HG03095 (cell line): ENCODE data around the gene BRD8.

Experiments
- ATAC-seq: cut with Tn5 transposase; IDR thresholded peaks from one replicate; pipeline ENCODE4 v1.9.1; 2021; ENCODE audit warnings: moderate library complexity; ENCODE audit not compliant: unreplicated experiment

The BRD8 gene

DNA sequence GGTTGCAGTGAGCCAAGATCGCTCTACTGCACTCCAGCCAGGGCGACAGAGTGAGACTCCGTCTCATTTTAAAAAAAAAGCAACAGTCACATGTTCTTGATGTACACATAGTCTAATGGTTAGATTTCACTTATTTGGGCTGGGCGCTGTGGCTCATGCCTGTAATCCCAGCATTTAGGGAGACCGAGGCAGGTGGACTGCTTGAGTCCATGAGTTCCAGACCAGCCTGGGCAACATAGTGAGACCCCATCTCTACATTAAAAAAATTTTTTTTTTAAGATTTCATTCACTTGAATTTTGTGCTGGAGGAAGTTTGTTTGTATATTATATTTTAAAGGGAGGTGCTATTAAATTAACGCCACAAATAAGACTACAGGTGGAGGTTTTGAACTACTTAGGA, 72.7 kb downstream of the BRD8 start:
- ATAC-seq: no peak

DNA sequence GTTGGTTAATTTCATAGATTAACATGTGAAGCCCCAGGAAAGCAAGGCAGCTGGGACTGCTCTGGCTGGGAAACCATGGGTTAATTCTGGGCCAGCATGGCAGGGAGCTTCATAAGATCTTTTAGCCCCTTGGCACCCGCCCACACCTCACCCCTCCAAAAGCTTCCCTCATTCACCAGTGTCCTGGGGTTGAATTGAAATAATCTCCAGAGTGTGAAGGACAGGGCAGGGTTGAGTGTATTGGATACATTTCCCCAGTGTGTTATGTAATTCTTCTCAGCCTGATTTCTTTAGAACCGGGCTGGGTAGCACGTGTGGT, 75.2 kb downstream of the BRD8 start:
- ATAC-seq: no peak

DNA sequence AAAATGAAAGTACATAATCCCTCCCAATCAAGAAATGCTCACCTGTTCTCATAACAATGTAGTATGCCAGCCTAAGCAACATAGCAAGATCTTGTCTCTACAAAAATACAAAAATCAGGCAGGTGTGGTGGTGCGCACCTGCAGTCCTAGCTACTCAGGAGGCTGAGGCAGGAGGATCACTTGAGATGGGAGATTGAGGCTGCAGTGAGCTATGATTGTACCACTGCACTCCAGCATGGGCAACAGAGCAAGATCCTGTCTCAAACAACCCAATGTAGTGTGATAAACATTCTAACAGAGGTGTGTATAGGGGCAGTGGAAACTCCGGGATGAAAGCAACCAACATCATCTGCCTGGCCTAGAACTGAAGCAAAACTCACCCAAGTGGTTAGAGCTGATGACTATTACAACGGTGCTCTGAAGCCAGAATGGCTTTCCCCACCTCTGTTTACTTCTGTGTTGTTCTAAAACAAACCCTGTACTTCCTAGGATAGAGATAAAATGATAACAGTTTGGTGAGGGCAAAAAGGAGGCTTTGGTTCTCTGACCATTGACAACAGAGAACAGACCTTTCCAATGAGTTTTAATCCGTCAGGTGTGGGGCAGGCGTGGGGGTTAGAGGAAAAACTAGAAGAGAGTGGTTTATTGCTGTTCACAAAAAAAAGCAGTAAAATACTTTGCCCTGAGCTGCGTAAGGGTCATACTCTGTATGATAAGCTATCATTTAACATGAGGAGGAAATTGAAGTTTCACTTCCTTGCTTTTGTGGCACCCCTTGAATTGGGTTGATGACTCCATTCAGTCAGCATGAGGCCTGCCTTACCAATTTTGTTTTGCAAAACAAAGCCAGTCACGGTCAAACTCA, 75.7 kb downstream of the BRD8 start:
- no peak for ATAC-seq

DNA sequence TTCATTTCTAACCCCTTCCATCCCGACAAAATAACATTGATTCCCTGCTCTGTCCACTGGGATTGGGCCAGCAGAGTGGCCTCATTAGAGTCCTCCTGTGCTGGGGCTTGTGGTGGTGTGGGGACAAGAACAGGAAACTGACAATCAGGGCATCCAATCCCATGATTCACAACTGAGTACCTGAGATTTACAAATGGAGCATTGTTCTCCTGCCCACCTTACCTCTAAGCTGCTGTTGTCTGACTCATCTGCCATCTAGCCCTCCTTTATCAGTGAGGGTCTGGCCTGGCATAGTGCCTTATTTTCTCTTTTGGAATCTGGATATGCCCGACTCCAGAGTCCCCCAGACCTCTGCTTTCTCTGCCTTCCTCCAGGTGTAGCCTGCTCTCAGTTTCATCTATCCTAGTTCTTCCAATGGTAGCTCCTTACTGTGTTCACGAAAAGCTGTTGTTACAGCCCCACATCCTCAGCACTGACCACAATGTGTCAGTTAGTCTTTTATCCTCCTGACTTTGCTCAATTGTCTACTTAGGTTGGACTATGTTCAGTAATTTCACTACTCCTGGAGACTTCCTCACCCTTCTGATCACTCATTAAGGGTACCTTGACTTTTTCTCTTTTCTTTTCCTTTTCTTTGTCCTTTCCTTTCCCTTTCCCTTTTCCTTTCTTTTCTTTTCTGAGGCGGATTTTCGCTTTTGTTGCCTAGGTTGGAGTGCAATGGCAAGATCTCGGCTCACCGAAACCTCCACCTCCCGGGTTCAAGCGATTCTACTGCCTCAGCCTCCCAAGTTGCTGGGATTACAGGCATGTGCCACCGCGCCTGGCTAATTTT, 81.2 kb downstream of the BRD8 start:
- no peak for ATAC-seq

DNA sequence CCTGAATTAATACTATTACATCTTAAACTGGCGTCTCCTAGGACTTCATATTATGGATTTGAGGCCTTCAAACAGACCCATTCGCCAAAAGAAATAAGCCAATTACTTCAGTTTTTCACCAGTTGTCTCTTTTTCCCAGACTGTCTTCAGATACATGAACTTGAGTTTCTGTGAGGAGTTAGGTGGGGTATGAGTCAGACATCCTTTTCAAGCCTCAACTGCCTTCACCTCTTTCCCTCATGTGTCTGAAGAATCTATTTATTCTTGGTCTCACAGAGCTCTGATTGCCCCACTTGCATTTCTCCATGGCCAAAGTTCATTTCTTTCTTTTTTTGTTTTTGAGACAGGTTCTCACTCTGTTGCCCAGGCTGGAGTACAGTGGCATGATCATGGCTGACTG, 82.1 kb downstream of the BRD8 start:
- ATAC-seq: no peak

DNA sequence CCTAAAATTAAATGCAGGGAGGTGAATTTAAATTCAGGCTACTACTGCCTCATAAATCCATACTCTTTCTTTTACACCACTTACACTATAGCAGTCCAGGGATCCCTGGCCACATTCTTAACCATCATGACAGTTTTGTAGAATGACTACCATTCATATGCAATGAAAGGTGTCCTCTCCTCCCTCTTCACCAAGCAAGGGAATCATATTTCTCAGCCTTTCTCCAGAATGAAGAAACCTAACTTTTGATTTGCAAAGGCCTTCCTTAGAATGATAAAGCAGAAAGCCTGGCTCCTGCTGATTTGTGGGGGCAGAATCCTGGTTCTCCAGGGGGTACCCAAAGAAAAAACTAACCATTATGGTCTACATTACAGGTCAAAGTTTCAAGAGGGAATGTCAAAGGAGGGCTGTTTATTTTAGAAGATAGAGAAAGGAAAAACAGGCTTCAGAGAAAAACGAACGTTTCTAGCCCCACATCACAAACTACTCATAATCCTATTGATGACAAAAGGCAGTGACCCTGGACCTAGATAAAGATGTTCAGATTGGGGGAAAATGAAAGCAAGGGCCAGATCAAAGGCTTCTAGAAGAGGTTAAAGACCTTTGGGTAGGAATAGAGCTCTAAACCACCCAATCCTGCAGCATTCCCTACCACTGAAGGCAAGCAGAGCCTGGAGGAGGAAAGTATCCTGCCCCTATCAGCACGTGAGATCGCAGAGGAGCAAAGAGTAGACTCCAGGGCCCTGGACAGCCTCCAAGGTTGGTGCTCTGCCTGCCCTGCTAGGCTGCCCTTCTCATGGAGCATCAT, 83.1 kb downstream of the BRD8 start:
- no peak for ATAC-seq

DNA sequence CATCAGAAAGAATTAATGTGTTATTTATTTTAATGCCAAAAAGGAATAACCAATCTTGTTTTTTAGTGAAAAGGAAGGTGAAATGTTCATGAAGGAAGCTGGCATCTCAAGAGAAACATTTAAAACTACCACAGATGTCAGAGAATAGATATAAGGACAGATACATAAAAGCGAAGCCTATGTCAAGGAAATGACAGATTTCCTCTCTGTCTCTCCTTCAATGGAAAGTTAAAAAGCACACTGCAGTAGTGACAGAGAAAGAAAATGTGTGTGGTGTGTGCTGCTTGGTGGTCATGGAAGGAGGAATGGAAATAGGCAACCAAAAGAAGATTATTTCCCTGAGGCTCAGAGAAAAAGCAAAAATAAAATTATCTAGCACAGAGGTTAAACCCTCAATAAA, 85.4 kb downstream of the BRD8 start:
- ATAC-seq: no peak

DNA sequence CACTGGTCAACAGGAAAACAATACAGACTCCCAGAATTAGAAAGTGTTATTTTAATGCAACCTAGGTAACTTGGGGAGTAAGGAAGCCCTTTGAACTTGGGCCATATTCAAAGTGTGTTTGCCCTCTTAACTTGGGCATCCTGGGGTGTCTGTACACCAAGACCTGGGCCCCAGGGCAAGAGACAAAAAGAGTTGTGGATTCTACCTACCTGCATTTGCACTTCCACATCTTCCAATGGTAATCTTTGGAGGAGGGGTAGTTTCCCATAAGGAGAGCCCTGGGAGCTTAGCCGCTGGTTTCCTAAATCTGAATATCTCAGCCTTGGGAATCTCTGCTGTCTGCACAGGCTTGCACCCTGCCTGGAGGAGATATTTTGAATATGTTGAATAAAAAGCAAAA, 86.1 kb downstream of the BRD8 start:
- ATAC-seq: no peak

DNA sequence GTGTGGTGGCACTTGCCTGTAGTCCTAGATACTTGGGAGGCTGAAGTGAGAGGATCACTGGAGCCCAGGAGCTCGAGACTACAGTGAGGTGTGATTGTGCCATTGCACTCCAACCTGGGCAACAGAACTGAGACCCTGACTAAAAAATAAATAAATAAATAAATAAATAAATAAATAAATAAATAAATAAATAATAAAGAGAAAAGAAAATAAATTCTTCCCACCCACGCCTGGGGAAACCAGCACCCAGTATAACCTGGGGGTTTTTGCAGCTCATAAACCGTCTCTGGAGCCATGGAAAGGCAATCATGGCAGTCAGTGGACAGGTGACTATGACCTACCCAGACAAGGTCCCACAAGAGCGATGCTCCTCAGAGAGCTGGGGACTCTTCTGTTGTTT, 86.7 kb downstream of the BRD8 start:
- no peak for ATAC-seq
